IPS-11a (cell line): ENCODE measurements around the gene ACAA2.

ENCODE experiments used
- H3K4me3 ChIP-seq: one replicate; pipeline ENCODE4 v1.5.1; 2013; ENCODE audit warnings: low read depth, low read length, control low read depth

Gene ACAA2

DNA sequence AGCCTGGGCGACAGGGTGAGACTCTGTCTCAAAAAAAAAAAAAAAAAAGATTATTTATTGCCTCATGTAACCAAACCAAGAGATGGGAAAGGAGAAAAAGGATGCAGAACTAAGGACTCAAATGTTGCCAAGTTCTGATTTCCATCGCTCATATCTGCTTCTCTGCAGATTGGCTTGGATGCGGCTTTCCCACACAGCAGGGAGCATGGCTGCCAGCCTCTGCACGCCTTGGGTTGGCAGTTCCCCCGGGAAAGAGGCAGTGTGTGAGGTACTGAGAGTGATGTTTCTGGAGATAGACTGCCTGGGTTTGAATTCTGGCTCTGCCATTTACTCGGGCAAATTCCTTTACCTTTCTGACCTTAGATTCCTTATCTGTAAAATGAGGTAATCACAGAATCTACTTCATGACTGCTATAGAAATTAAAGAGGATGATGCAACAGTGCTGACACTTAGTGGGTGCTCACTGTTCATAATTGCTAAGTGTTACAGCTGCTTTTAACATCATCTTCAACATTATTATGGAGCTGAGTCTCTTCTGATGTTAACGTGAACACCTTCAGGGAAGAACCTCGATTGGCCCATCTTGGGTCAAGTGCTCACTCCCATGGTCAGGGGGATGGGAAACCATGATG lies 68.8 kb downstream of the ACAA2 start:
- no peak overlapping the region for H3K4me3 ChIP-seq

- no peak overlapping the region for H3K4me3 ChIP-seq
These were observed 70.2 kb downstream of the ACAA2 start for GRCh38 chr18:49743117-49743567.

DNA sequence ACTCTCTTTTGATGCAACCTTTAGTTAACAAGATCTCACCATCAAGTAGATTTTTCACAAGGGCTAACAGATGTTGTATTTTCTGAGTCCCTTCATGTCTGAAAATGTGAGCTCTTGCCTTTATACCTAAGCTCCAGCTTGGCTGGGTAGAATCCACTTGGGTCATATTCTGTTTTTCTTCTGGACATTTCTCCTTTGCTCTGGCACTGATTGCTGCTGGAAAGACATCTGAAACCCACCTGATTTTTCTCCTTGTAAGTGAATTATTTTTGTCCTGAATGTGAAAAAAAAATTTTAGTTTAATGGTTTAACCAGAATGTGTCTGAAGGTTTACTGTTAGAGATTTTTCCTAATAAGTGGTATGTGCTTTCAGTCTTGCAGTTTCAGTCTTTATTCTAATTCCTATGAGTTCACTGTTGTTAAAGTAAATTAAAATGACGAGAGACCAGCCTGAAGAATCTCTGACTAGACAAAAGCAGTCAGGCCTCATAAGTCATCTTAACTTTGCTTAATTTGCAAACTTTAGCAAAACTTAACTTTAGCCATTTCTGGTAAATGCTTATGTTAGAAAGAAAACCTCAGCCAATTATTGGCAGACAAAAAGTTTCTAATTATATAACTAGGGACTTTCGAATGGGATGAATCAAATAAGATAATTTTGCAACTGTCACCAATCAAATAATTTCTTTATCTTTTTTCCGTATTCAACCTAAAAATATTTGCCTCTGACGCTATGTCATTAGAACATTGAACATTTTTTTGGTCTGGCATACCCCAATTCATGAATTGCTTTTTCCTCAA lies 70.8 kb downstream of the ACAA2 start:
- no peak overlapping the region for H3K4me3 ChIP-seq

DNA sequence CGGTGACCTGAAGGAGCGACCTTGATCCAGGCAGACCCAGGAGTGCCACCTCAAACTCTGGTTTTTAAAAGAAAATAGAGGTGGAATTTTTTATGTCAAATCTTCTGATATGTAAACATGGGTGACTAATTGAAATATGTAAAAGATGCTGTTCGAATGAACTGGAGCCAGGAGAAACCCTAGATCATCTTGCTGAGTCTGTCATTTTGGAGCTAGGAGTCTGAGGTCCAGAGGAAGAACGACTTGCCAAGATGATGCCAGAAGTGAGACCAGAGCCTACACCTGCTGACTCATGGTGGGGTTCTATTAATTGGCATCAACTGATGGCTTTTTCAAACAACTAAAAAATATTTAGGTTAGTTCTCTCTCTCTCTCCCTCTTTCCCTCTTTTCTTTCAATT lies 74.1 kb downstream of the ACAA2 start:
- no peak overlapping the region for H3K4me3 ChIP-seq

DNA sequence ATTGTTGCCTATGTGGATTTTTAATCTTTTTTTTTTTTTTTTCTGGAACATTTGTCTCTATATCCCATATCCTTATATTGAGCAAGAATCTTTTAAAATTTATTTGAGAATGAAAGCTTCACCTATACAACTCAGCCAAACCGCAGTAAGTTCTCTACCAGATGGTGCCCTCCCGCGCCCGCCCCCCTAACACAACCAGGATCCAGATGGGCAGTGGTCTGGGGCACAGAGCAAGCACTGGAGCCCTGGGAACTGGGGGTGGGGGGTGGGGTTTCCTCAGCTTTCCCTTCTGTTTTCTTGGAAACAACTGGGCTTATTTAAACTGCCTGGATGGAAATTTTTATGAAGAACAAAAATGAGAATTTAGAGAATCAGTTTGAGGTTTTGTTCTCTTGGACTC lies 74.6 kb downstream of the ACAA2 start:
- H3K4me3 ChIP-seq = no peak overlapping the region

- H3K4me3 ChIP-seq = no peak overlapping the region
These were observed 78.5 kb downstream of the ACAA2 start for GRCh38 chr18:49734836-49735235.

GRCh38 chr18:49733896-49734585 lies 79.3 kb downstream of the ACAA2 start:
- no peak overlapping the region for H3K4me3 ChIP-seq

DNA sequence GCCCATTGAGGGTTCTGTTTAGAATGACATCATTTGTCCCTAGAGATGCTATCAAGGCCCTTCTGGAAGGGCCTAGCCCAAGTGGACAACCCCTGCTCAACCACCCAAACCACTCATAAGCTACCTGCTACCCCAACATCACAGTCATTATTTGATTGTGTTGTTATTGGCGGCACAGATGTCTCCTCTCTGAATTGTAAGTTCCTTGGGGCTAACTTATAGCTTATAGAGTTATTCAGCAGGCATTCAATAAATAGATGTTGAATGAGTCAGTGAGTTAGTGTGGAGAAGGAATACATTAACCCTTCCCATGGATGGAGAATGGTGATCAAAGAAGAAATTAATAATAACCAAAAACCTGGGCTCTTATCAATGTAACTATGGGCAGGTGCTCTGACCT lies 80.0 kb downstream of the ACAA2 start:
- H3K4me3 ChIP-seq = no peak overlapping the region
